Stomach (tissue), 9 donors: ENCODE measurements around the gene SMIM31. TPM values are rescaled to one million over a fixed set of nuclear protein-coding genes. Genes with fewer than 3 reads are reported as not detected.

Source experiments
- DNase-seq, 2 donors: peaks; one replicate each; pipeline versions ENCODE4 v3.0.0 to v3.0.0-alpha.2; 2013 to 2019
- H3K27ac ChIP-seq, 5 donors: fragments of 200-600 bp in 4 of 5; sonication (generic) in 4 of 5; one replicate each; pipeline ENCODE4 v1.5.1; 2013 to 2019; ENCODE audit warnings: mild to moderate bottlenecking in 1 of 5, moderate library complexity in 1 of 5
- H3K27me3 ChIP-seq, 3 donors: fragments of 200-600 bp; sonication (generic); one replicate each; pipeline ENCODE4 v1.5.1; 2017 to 2019; ENCODE audit warnings: mixed run types in 1 of 3
- H3K36me3 ChIP-seq, 4 donors: fragments of 200-600 bp; sonication (generic); 1 replicate in 3 of 4; 2 replicates in 1 of 4; pipeline ENCODE4 v1.5.1; 2016 to 2019
- H3K4me1 ChIP-seq, 4 donors: fragments of 200-600 bp; sonication (generic); one replicate each; pipeline ENCODE4 v1.5.1; 2016 to 2019
- H3K4me3 ChIP-seq, 4 donors: fragments of 200-600 bp; sonication (generic) in 3 of 4; one replicate each; pipeline ENCODE4 v1.5.1; 2016 to 2019; ENCODE audit warnings: mild to moderate bottlenecking in 1 of 4
- H3K9me3 ChIP-seq, 4 donors: fragments of 200-600 bp; sonication (generic); one replicate each; pipeline ENCODE4 v1.5.1; 2016 to 2019
- EP300 ChIP-seq: sonication (generic); formaldehyde crosslinking; IDR thresholded peaks from one replicate; pipeline ENCODE4 v1.6.1; 2017; ENCODE audit warnings: antibody characterized with exemption
- POLR2A ChIP-seq, 4 donors: fragments of 450-650 bp; IDR thresholded peaks; one replicate each; pipeline ENCODE4 v1.6.1; 2016; ENCODE audit warnings: antibody characterized with exemption in 4 of 4, control low read depth in 2 of 4, mild to moderate bottlenecking in 1 of 4, moderate library complexity in 1 of 4
- POLR2AphosphoS5 ChIP-seq, 3 donors: sonication (generic); formaldehyde crosslinking; IDR thresholded peaks; one replicate each; pipeline ENCODE4 v1.6.1; 2016; ENCODE audit warnings: antibody characterized with exemption in 3 of 3
- WGBS, 5 donors: extraction: QIAGEN DNeasy Blood & Tissue Kit in 3 of 5; methylation state at CpG; one replicate each; pipeline versions ENCODE4 v1.1.5 to v1.1.7; 2013 to 2018; 5-methylcytosine and 5-hydroxymethylcytosine counted together
- intact Hi-C: fragments of 100-400 bp; cut with DNase I; formaldehyde crosslinking; loops from one replicate; pipeline ENCODE4 v1.15.1; 2023; ENCODE audit warnings: low total_unique reads
- polyA plus RNA-seq, 3 donors: library from polyadenylated mRNA; stranded (reverse); fragments of 200-250 nt; gene quantifications; one replicate each; pipeline ENCODE4 v1.2.3, GENCODE V29; 2013
- total RNA-seq, 5 donors: library from RNA; depleted of rRNA; stranded (reverse); fragments of >200 nt; gene quantifications; one replicate each; pipeline versions ENCODE4 v1.1.0 to v1.2.3, GENCODE V29; 2014 to 2016
- TF ChIP-seq, protein P1 (sequence below), 7 experiments: fragments of 450-650 bp in 4 of 7; fragments of 200-600 bp in 3 of 7; sonication (generic) in 3 of 7; IDR thresholded peaks; one replicate each; pipeline ENCODE4 v1.5.1; 2016 to 2019; ENCODE audit warnings: antibody characterized with exemption in 7 of 7, control low read depth in 2 of 7, mild to moderate bottlenecking in 1 of 7
- donor health status: healthy with polysubstance abuse.
- donor health status: Bipolar disorder and iron deficiency.
- donor health status: healthy.

Gene SMIM31
- total and polyA plus RNA-seq, 8 donors, result 0.70 to 21.7 (median 1.2) TPM; not detected in 4

DNA sequence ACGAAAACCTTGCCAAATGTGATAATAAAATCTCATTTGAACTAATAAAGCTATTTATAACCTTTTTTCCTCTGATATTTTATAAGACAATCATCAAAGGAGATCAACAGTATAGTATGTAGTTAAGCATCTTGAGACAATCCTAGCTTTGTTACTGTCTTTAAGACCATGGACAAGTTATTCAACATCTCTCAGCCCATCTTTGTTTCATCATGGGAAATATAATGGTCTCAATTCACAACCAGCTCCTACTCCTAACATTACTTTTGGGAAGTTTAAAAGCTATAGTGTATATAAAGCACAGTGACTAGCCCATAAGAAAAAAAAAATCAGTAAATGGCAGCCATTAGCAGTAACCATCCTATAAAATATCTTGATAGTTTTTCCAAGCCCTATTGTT lies 65.4 kb downstream of the SMIM31 start:
- Histone ChIP-seq H3K27me3 (no peaks in the 10 kb centered on the region), H3K9me3 (no peaks in the 10 kb centered on the region), H3K27ac (no peak overlapping the region), H3K36me3 (no peaks in the 10 kb centered on the region), H3K4me1 (no peaks in the 10 kb centered on the region), H3K4me3 (no peak overlapping the region)
- 80 to 93% (median 83%) methylated on average over 1 of the region's 1 CpG for WGBS, 5 donors
- intact Hi-C loops, result no loop called here
- no peak for DNase-seq
- TF ChIP-seq POLR2A (IDR thresholded peaks at IDR 0.05) (no peak), POLR2AphosphoS5 (IDR thresholded peaks at IDR 0.05) (no peak), EP300 (no peak)
- TF ChIP-seq, protein P1, sequence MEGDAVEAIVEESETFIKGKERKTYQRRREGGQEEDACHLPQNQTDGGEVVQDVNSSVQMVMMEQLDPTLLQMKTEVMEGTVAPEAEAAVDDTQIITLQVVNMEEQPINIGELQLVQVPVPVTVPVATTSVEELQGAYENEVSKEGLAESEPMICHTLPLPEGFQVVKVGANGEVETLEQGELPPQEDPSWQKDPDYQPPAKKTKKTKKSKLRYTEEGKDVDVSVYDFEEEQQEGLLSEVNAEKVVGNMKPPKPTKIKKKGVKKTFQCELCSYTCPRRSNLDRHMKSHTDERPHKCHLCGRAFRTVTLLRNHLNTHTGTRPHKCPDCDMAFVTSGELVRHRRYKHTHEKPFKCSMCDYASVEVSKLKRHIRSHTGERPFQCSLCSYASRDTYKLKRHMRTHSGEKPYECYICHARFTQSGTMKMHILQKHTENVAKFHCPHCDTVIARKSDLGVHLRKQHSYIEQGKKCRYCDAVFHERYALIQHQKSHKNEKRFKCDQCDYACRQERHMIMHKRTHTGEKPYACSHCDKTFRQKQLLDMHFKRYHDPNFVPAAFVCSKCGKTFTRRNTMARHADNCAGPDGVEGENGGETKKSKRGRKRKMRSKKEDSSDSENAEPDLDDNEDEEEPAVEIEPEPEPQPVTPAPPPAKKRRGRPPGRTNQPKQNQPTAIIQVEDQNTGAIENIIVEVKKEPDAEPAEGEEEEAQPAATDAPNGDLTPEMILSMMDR (IDR thresholded peaks at IDR 0.05), result no peak

DNA sequence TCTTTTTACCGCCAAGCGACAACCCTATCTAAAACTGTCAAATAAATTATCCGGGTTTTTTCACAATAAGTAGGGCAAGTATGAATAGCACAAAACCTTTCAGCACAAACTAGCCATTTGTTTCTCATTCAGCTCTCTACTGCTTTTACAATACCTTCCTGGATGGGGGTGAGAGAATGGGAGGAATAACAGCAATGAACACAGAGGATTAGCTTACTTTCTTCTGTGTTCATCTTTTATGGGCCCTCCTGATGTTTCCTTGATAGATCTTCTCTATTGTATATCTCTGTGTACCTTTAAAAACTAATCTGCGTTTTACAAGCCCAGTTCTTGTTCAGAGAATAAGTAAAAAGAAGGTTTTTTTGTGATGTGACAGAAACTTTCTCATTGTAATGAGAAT lies 67.8 kb downstream of the SMIM31 start:
- intact Hi-C loops, result no loop called here
- 44 to 60% (median 50%) methylated on average over 4 of the region's 4 CpGs for WGBS, 5 donors

DNA sequence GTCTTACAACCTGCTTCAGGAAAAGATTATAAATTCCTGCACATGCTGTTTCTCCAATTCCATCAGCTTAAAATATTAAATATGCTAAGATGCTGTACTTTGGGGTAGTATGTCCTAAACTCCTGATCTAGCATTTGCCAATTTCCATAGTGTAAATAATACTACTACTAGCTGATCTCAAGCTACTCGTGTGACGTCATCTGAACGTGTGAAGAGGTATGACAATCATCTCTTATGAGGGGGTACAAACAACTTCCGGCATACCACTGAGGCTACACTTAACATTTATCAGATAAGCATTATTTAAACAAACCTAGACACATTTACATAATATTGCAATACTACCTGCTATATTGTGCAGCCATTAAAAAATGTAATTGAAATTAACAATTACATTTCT lies 70.7 kb downstream of the SMIM31 start:
- Histone ChIP-seq H3K4me3 (no peak overlapping the region), H3K4me1 (no peaks in the 10 kb centered on the region), H3K9me3 (no peaks in the 10 kb centered on the region), H3K27ac (no peak overlapping the region), H3K36me3 (no peaks in the 10 kb centered on the region), H3K27me3 (no peaks in the 10 kb centered on the region)
- 67 to 86% (median 79%) methylated on average over 4 of the region's 4 CpGs for WGBS, 5 donors
- intact Hi-C loops, result no loop called here
- no peak for DNase-seq
- TF ChIP-seq POLR2A (IDR thresholded peaks at IDR 0.05), result no peak
- TF ChIP-seq, protein P1 (IDR thresholded peaks at IDR 0.05), result no peak
- no peak for TF ChIP-seq POLR2AphosphoS5 (IDR thresholded peaks at IDR 0.05)
- no peak for TF ChIP-seq EP300

More for the DNA sequence above, 67.8 kb downstream of the SMIM31 start:
- TF ChIP-seq POLR2A (IDR thresholded peaks at IDR 0.05), result no peak
- Histone ChIP-seq H3K27me3 (no peaks in the 10 kb centered on the region), H3K4me1 (no peaks in the 10 kb centered on the region), H3K4me3 (no peak overlapping the region), H3K36me3 (no peaks in the 10 kb centered on the region), H3K9me3 (no peaks in the 10 kb centered on the region), H3K27ac (no peak overlapping the region)
- no peak for DNase-seq

DNA sequence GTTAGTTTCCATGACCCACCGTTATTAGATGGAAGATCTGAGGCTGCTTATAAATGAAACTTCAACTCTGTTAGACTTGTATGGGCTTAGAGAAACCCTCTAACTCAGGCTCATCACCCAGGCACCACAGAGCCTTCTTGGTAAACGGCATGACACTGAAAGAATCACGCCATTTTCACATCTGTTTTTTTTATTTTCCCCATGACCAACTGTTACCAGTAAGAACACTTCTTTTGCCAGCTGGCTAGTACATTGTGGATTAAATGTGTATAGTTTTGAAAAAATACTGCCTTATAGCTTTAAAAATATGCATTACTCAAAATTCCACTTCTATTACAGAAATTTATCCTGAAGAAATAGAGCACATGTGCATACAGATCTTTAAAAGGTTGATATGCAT lies 75.0 kb downstream of the SMIM31 start:
- intact Hi-C loops, result no loop called here
- Histone ChIP-seq H3K27me3 (no peaks in the 10 kb centered on the region), H3K9me3 (no peaks in the 10 kb centered on the region), H3K36me3 (no peaks in the 10 kb centered on the region), H3K27ac (no peak overlapping the region), H3K4me1 (no peaks in the 10 kb centered on the region), H3K4me3 (no peak overlapping the region)
- TF ChIP-seq, protein P1 (IDR thresholded peaks at IDR 0.05), result no peak
- TF ChIP-seq POLR2A (IDR thresholded peaks at IDR 0.05) (no peak), EP300 (no peak), POLR2AphosphoS5 (IDR thresholded peaks at IDR 0.05) (no peak)
- DNase-seq, result no peak
- 65 to 82% (median 75%) methylated on average over 3 of the region's 3 CpGs for WGBS, 5 donors

DNA sequence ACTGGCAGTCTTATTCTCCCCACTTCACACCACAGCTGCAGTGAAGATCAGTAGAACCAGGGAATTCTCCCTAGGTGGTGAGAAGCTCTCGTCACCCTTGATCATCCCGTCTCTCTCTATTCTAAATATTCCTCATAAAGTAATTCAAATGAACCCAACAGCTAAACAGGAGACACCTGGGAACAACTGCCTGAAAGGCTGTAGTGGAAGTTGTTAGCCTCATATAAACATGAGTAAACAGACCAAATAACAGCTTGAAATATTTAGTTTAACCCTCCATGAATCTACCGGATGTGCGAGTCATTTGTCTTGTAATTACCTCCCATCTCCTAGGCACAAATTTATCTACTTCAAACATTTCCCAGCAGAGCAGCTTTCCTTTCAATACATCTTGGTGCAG lies 92.6 kb downstream of the SMIM31 start:
- no peaks in the 10 kb centered on the region for H3K4me1 ChIP-seq
- no peak overlapping the region for H3K27ac ChIP-seq
- H3K36me3 ChIP-seq, result no peaks in the 10 kb centered on the region
- intact Hi-C loops, result no loop called here
- no peak overlapping the region for H3K4me3 ChIP-seq
- no peak for DNase-seq
- no peaks in the 10 kb centered on the region for H3K9me3 ChIP-seq
- no peak for TF ChIP-seq POLR2A (IDR thresholded peaks at IDR 0.05)
- TF ChIP-seq, protein P1 (IDR thresholded peaks at IDR 0.05), result no peak
- no peak for TF ChIP-seq POLR2AphosphoS5 (IDR thresholded peaks at IDR 0.05)
- no peak for TF ChIP-seq EP300
- WGBS, 5 donors, result 47 to 55% (median 52%) methylated on average over 4 of the region's 4 CpGs
- no peaks in the 10 kb centered on the region for H3K27me3 ChIP-seq
